NCI-H1092 (cell line): Measurements from ENCODE around the gene DLG5.
"Not testable (repeated sequence)": the region's sequence is repeated elsewhere in the genome, so short reads cannot be mapped to it uniquely, and the experiment has no call there.

Source experiments
- DNase-seq: peaks from one replicate; lab custom pipeline; 2025; lab: John Stamatoyannopoulos, UW

DLG5 gene

DNA sequence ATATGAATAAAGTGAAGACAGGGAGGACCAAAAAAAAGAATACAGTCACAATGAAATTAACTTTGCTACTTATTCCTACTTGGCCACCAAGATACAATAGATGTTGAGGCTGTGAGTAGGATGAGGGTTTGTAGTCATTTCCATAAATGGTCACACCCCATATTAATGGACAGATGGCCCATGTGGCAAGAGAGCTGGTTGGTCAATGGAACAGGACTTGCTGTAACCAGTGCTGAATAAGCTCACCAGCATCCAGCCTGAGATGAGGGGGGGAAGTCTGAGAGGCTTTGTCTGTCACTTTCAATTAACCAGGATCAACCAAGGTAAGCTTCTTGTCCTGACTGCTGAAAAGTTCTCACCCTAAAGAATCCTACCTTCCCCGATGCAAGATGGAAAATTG is 158.5 kb downstream of the DLG5 start:
- DNase-seq, result no peak

DNA sequence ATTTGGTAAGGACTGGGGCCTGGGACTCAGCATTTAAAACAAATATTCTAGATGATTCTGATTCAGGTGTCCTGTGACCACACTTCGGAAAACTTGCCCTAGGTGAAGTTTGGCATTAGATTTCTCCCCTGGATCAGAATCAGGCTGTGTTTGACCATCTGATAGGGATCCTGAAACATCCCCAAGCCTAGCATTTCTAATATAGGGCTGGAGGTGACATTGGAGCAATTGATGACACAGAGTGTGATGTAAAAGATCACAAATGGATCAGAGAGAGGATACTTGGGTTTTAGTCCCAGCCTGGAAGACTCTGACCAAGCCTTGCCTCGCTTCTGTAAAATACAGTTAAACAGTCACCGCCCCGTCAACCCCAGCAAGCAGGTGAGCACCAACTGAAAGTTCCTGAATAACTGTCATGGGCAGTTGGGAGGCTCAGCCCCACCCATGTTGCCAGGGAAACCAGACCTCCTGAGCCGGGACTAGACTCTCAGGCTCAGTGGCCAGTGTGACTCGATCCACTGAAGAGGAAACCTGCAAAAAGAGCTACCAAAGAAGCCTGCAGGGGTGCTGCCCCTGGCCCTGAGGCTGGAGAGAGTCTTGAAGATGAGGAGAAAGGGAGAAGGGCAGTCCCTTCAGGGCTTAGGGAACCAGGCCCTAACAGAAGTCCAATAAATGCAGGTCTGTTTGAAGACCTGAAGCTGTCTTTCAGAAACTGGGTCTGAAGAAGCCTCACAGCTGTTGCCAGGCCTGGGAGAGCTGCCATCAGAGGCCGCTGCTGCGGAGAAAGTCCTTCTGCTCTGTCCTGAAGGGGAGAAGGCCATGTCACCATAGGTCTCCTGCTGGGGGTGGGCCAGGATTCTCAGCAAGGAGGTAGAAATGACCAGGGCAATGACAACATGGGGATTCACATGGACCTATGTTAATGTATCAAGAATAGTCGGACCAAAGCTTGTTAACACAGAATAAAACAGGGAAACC is 162.8 kb downstream of the DLG5 start:
- DNase-seq, result peak; percentile 0

DNA sequence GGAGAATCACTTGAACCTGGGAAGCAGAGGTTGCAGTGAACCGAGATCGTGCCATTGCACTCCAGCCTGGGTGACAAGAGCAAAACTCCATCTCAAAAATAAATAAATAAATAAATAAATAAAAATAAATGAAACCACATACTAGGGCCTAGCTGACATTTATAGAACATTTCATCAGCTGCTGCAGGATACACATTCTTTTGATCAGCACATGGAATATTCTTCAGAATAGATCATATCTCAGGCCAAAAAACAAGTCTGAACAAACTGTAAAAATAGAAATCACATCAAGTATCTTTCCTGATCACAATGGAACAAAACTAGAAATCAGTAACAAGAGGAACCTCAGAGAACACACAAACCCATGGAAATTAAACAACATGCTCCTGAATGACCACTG is 168.1 kb downstream of the DLG5 start:
- not testable (repeated sequence) for DNase-seq

DNA sequence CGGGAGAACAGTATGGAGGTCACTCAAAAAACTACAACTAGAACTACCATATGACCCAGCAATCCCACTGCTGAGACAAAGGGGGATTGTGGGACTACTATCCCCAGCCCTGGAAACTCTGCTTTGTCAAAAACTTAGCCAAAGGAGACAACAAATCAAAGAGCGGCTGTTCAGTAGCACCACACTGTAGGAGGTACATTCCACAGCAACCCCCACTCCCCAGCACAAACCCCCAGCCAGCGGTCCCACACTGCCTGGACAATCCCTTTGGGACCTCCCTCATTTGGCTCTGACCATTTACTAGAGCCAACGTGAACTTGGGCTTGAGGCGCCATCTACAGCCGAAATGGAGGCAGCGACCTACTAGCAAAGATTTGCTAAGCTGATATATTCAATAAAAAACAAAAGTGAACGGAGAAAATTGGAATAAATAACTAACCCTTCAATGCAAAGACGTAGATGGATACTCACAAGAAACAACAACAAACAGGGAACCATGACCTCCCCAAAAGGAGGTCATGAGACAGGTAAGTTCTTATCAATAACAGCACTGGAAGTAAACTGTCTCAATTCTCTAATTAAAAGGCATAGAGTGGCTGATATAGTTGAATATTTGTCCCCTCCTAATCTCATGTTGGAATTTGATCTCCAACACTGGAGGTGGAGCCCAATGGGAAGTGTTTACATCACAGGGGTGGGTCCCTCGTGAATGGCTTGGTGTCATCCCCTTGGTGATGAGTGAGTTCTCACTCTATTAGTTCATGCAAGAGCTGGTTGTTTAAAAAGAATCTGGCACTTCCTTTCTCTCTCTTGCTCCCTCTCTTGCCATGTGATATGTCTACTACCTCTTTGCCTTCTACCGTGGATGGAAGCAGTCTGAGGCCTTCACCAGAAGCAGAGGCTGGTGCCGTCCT is 170.0 kb downstream of the DLG5 start:
- peak; percentile 16 for DNase-seq

DNA sequence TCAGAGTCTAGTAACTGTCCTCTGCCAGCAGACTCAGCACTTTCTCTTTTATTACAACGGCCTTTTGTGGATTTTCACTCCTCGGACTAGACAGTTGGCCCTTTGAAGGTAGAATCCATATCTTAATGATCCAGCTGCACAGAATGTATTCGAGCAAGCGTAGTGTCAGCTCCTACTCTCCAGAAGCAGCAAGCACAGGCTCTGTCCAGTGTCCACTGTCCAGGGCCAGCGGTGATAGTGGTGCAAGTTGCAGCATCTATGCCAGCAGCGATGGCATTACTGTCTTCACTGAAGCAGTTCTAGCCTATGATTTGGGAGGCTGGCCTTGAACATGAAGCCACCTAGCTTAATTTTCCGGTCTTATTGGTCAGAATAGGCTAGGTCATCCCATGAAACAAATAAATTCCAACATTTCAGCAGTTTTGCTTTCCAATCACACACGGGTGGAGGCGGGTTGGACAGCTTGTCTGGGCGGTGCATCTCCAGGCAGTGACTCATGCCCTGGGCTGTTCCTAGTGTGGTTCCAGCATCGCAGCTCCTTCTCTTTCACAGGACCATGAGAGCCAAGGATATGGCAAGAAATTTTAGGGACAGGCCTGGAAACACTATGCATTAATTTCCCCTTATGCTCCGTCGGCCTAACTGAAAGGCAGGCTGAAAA is 180.4 kb downstream of the DLG5 start:
- DNase-seq, result no peak

DNA sequence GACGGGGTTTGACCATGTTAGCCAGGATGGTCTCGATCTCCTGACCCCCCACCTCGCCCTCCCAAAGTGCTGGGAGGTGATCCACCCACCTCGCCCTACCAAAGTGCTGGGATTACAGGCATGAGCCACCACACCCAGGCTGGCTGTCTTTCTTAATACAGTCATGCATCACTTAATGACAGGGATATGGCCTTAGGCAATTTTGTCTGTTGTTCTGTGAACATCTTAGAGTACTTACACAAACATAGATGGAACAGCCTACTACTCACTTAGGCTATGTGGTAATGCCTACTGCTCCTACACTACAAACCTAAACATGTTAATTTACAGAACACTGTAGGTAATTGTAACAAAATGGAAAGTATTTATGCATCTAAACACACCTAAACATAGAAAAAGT is 182.3 kb downstream of the DLG5 start:
- no peak for DNase-seq

DNA sequence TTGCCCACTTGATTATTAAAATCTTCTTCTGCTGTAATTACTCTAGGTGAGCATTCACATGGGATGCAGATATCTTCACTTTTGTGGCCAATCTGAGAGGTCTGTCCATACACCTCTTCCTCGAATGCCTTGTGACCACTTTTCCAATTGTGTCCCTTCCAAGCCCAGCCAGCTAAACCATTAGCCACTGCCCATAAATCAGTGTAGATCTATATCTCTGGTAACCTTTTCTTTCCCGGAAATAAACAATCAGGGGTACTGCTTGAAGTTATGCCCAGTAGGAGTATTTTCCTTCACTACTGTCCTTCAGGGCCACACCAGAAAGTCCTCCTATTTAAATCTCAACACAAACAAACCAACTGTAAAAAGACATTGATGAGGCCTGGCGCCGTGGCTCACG is 184.4 kb downstream of the DLG5 start:
- no peak for DNase-seq

DNA sequence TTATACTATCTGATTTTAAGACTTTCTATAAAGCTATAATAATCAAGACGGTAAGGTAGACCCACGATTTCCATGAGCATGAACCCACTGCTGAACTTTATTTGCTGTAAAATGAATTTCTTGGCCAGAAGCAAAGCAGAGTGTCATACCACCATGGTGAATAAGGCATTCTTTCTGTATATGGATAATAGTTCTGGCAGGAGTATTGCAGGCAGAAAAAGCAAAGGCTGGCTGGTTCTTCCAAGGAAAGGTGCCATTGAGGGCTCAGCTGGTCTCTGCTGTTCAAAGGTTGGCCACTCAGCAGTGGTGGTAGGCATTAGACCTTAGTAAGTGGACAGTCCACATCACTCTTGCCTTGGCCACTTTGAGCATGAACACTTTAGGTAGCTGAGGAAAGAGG is 184.8 kb downstream of the DLG5 start:
- no peak for DNase-seq
